Skeletal muscle tissue (tissue), 4 donors: ENCODE data around the gene ST6GALNAC1. TPM values are rescaled to one million over a fixed set of nuclear protein-coding genes. Genes with fewer than 3 reads are reported as not detected.
"Not testable (repeated sequence)": the region's sequence is repeated elsewhere in the genome, so short reads cannot be mapped to it uniquely, and the experiment has no call there.

Source experiments
- H3K27ac ChIP-seq: one replicate; pipeline ENCODE4 v1.7.0; 2013; ENCODE audit warnings: mild to moderate bottlenecking, low read depth, low read length, inconsistent platforms
- H3K27me3 ChIP-seq, 3 donors: one replicate each; pipeline ENCODE4 v1.7.0; 2013; ENCODE audit warnings: low read length in 3 of 3; ENCODE audit not compliant: control insufficient read depth in 3 of 3, insufficient read depth in 3 of 3
- H3K36me3 ChIP-seq, 3 donors: one replicate each; pipeline ENCODE4 v1.7.0; 2013; ENCODE audit warnings: low read length in 3 of 3; ENCODE audit not compliant: control insufficient read depth in 3 of 3, insufficient read depth in 3 of 3
- H3K4me1 ChIP-seq, 3 donors: one replicate each; pipeline ENCODE4 v1.7.0; 2013; ENCODE audit warnings: low read length in 3 of 3, mild to moderate bottlenecking in 3 of 3; ENCODE audit not compliant: control insufficient read depth in 3 of 3, insufficient read depth in 3 of 3
- H3K4me3 ChIP-seq, 3 donors: one replicate each; pipeline ENCODE4 v1.7.0; 2013; ENCODE audit warnings: low read length in 3 of 3
- H3K9ac ChIP-seq, 3 donors: one replicate each; pipeline ENCODE4 v1.7.0; 2013; ENCODE audit warnings: low read length in 3 of 3, mild to moderate bottlenecking in 3 of 3, moderate library complexity in 2 of 3, low read depth in 1 of 3
- H3K9me3 ChIP-seq, 3 donors: one replicate each; pipeline ENCODE4 v1.7.0; 2013; ENCODE audit warnings: low read length in 3 of 3; ENCODE audit not compliant: control insufficient read depth in 3 of 3
- total RNA-seq: library from RNA; depleted of rRNA; stranded (reverse); fragments of >200 nt; gene quantifications from one replicate; pipeline ENCODE4 v1.2.3, GENCODE V29; 2014
- donor health status: Osteomylitis.

The ST6GALNAC1 gene
- total RNA-seq, 1 donor from 2014 or later, result not detected

DNA sequence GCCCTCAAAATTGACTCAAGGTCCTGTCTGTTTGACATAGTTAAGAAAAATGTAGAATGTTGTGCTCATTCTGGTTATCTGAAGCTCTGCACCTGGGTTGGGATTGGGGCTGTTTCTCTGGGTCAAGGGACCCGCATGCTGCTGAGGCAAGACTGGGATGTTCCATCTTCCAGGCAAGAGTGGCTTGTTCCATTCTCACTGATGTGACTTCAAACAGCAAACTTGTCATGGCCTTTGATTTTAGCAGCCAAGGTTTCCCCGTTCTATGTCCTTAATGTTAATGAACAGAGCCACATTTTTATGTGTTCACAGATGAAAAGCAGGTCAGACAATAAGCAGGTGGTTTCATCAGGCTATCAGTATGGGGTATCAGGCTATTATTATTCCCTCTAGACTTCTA lies 25.7 kb downstream of the ST6GALNAC1 start:
- Histone ChIP-seq H3K9me3 (no peaks in the 10 kb centered on the region), H3K4me3 (no peak overlapping the region), H3K27me3 (no peaks in the 10 kb centered on the region), H3K9ac (no peak overlapping the region), H3K27ac (no peak overlapping the region), H3K36me3 (no peaks in the 10 kb centered on the region), H3K4me1 (no peaks in the 10 kb centered on the region)

DNA sequence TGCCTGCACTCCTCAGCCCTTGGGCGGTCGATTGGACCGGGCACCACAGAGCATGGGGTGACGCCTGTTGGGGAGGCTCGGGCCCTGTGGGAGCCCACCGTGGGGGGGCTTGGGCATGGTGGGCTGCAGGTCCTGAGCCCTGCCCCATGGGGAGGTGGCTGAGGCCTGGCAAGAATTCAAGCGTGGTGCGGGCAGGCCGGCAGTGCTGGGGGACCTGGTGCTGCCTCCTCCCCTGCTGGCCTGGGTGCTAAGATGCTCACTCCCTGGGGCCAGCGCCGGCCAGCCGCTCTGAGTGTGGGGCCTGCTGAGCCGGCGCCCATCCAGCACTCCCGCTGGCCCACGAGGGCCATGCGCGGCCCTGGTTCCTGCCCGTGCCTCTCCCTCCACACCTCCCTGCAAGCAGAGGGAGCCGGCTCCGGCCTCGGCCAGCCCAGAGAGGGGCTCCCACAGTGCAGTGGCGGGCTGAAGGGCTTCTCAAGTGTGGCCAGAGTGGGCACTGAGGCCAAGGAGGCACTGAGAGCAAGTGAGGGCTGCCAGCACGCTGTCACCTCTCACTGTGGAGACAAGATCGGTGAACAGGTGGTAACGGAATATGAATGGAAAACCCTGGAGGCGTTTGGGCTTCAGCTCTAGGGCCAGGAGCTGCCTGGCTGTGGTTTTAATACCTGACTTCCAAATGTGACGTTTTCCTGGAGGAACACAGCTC lies 28.5 kb downstream of the ST6GALNAC1 start:
- no peaks in the 10 kb centered on the region for H3K27me3 ChIP-seq
- H3K9ac ChIP-seq, result no peak overlapping the region
- no peak overlapping the region for H3K27ac ChIP-seq
- no peaks in the 10 kb centered on the region for H3K4me1 ChIP-seq
- H3K9me3 ChIP-seq, result no peaks in the 10 kb centered on the region
- no peaks in the 10 kb centered on the region for H3K36me3 ChIP-seq
- no peak overlapping the region for H3K4me3 ChIP-seq

- H3K4me3 ChIP-seq, H3K27me3 ChIP-seq, H3K4me1 ChIP-seq, H3K9me3 ChIP-seq, H3K36me3 ChIP-seq, H3K9ac ChIP-seq, H3K27ac ChIP-seq: not testable (repeated sequence)
Measured at GRCh38 chr17:76614064-76614759, 29.3 kb downstream of the ST6GALNAC1 start.

DNA sequence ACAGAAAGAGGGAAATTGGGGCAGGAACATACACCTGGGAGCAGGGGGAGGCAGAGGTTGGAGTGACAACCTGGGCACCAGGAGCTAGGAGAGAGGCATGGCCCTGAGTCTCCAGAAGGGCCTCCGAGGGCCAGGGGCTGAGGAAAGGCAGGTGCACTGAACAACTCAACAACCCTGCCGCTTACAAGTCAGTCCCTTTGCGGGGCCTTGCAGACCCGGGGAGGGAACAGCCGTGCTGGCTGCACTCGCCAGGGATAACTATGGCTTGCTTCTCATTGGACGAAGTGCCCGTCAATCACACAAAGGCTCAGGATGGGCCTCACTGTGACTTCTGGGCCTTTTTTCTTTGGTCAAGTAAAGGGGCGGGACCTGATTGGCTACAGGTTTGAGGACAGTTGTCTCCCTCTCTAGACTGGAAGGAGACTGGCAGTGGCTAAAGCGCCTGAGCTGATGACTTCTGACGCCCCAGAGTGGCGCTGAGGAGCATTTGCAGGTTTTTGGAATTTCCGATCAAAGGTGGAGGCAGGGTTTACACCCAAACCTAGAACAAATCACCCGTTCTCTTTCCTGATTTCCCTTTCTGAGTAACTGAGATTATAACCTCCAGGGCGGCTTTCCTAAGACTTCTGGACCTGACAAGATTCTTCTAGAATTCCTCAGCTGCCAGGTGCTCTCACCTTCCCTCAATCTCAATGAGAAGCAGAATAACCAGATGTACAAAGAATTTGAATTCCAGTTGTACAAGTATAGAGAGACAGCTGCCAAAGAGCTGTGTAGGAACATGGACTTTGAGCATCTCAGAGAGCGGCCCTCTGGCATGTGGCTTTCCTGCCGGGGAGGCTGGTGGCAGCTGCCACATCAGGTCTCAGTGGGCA lies 30.3 kb downstream of the ST6GALNAC1 start:
- H3K27ac ChIP-seq, result no peak overlapping the region
- no peaks in the 10 kb centered on the region for H3K4me1 ChIP-seq
- H3K36me3 ChIP-seq, result no peaks in the 10 kb centered on the region
- no peak overlapping the region for H3K4me3 ChIP-seq
- H3K9ac ChIP-seq, result no peak overlapping the region
- H3K27me3 ChIP-seq, result no peaks in the 10 kb centered on the region
- no peaks in the 10 kb centered on the region for H3K9me3 ChIP-seq

GRCh38 chr17:76612465-76612864 lies 31.1 kb downstream of the ST6GALNAC1 start:
- Histone ChIP-seq H3K4me1 (no peaks in the 10 kb centered on the region), H3K9me3 (no peaks in the 10 kb centered on the region), H3K27ac (no peak overlapping the region), H3K9ac (no peak overlapping the region), H3K27me3 (no peaks in the 10 kb centered on the region), H3K4me3 (no peak overlapping the region), H3K36me3 (no peaks in the 10 kb centered on the region)

DNA sequence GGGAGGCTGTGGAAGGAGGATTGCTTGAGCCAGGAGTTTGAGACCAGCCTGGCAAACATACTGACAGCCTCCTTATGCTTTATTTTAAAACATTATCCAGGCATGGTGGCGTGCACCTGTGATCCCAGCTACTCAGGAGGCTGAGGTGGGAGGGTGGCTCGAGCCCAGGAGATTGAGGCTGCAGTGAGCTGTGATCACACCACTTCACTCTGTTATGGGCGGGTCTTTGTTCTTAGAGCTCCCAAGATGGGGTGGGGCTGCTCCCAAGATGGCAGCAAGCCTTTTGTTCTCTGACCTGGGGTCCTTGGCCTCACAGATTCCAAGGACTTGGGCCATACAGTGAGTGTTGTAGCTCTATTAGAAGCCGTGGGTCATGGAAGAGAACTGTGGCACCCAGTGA lies 31.8 kb downstream of the ST6GALNAC1 start:
- Histone ChIP-seq H3K36me3 (no peaks in the 10 kb centered on the region), H3K27me3 (no peaks in the 10 kb centered on the region), H3K27ac (no peak overlapping the region), H3K4me3 (no peak overlapping the region), H3K9me3 (no peaks in the 10 kb centered on the region), H3K9ac (no peak overlapping the region), H3K4me1 (no peaks in the 10 kb centered on the region)

- H3K9me3 ChIP-seq, H3K27ac ChIP-seq, H3K9ac ChIP-seq, H3K4me1 ChIP-seq, H3K4me3 ChIP-seq, H3K36me3 ChIP-seq, H3K27me3 ChIP-seq: not testable (repeated sequence)
Measured at GRCh38 chr17:76611080-76611749, 32.3 kb downstream of the ST6GALNAC1 start.

GRCh38 chr17:76606685-76607084 lies 36.9 kb downstream of the ST6GALNAC1 start:
- H3K9me3 ChIP-seq, H3K9ac ChIP-seq: not testable (repeated sequence)

DNA sequence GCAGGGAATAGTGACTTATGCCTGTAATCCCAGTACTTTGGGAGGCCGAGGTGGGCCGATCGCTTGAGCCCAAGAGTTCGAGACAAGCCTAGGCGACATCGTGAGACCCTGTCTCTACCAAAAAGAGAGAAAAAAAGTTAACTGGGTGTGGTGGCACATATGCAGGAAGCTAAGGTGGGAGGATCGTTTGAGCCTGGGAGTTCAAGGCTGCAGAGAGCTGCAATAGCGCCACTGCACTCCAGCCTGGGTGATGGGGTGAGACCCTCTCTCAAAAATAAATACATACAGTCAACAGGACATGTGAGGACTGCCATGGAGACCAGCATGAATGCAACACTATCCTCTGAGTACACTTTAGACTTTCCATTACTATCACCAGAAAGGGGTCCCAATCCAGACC lies 42.5 kb downstream of the ST6GALNAC1 start:
- Histone ChIP-seq H3K27ac (no peak overlapping the region), H3K9ac (no peak overlapping the region), H3K36me3 (no peaks in the 10 kb centered on the region), H3K27me3 (peaks cover 3 to 12% (median 7%) of the 10 kb centered on the region in 3 donors), H3K9me3 (no peaks in the 10 kb centered on the region), H3K4me3 (no peak overlapping the region), H3K4me1 (peaks cover 0 to 12% (median 6%) of the 10 kb centered on the region in 3 donors)

More at GRCh38 chr17:76606685-76607084, 36.9 kb downstream of the ST6GALNAC1 start:
- not testable (repeated sequence) for H3K4me3 ChIP-seq, H3K36me3 ChIP-seq, H3K4me1 ChIP-seq, H3K27ac ChIP-seq, H3K27me3 ChIP-seq
